ENCODE results near the gene CERCAM. TPM values are rescaled to one million over a fixed set of nuclear protein-coding genes. Genes with fewer than 3 reads are reported as not detected.

Gene CERCAM
- total and polyA plus RNA-seq, 2 of the 13 experiments (the other 11 are each of a cell fraction or from before 2014, with no cell fraction given): 9.0 to 17.1 TPM

GRCh38 chr9:128454991-128455390 lies 34.3 kb downstream of the CERCAM start:
- ChIA-PET POLR2A (interaction anchor here (1.3 kb wide), 1 partner anchor 50 kb away, joined by 3 read pairs; no protein-coding TSS in a partner anchor), CTCF (ENCODE audit: low intra/inter-chr PET ratio, low total read pairs) (no interaction called here)
- peak; percentile 23 for ATAC-seq
- Histone ChIP-seq H3K9ac (ENCODE audit: insufficient read depth, low read depth, low read length) (no peak overlapping the region), H3K79me2 (ENCODE audit: insufficient read depth, low read length) (peaks cover 4% of the 10 kb centered on the region), H3K27me3 (ENCODE audit: control insufficient read depth in 1 of 2, insufficient read depth in 2 of 2, low read length in 2 of 2) (peaks cover 0 to 21% of the 10 kb centered on the region in 2 experiments; a peak in 3 of 5 replicates), H3K36me3 (replicated peaks in 1 of 2; ENCODE audit: control insufficient read depth in 1 of 2, insufficient read depth in 2 of 2, low read length in 2 of 2) (peaks cover 3 to 10% of the 10 kb centered on the region in 2 experiments; a peak in 4 of 5 replicates), H3K4me2 (ENCODE audit: low read depth, low read length) (peak overlapping the region; percentile 61), H2AFZ (ENCODE audit: low read length) (no peak overlapping the region), H3K9me3 (ENCODE audit: low read length) (no peaks in the 10 kb centered on the region), H4K20me1 (ENCODE audit: insufficient read depth, low read length) (no peaks in the 10 kb centered on the region), H3K4me1 (ENCODE audit: insufficient read depth, low read length) (peaks cover 15% of the 10 kb centered on the region), H3K27ac (ENCODE audit: extremely low read length, insufficient read depth, low read length) (no peak overlapping the region), H3K4me3 (replicated peaks in 1 of 3; ENCODE audit: insufficient read depth in 1 of 3, low read depth in 2 of 3, low read length in 3 of 3) (peak overlapping the region; percentile 25 to 77 (median 60); a peak in 5 of 6 replicates)
- peak; percentile 15 for DNase-seq (ENCODE audit: low spot score)
- 39% methylated on average over 14 of the region's 14 CpGs for WGBS (ENCODE audit: low lambda C conversion rate)
- peak; percentile 4 for FAIRE-seq
- intact Hi-C loops (cut with micrococcal nuclease; ENCODE audit: unreplicated experiment) (no loop called here), in situ Hi-C loops (cut with HindIII; ENCODE audit: extremely low pct_ligation_motif_present, low pct_unique_long_range_greater_than_20kb) (no loop called here)
- BruUV-seq (replicated peaks): no TSS peak
- TF ChIP-seq CBFB (CRISPR knock-in tag; IDR thresholded peaks at IDR 0.05): no peak
- TF ChIP-seq ZNF513 (CRISPR knock-in tag; conservative IDR thresholded peaks at IDR 0.05): no peak
- TF ChIP-seq, protein P1, sequence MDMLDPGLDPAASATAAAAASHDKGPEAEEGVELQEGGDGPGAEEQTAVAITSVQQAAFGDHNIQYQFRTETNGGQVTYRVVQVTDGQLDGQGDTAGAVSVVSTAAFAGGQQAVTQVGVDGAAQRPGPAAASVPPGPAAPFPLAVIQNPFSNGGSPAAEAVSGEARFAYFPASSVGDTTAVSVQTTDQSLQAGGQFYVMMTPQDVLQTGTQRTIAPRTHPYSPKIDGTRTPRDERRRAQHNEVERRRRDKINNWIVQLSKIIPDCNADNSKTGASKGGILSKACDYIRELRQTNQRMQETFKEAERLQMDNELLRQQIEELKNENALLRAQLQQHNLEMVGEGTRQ (IDR thresholded peaks at IDR 0.05; ENCODE audit: low read depth, low read length): peak; percentile 35; the same call in 1 of the 2 replicates
- TF ChIP-seq, protein P1 (CRISPR knock-in tag; IDR thresholded peaks at IDR 0.05; ENCODE audit: borderline replicate concordance): no peak; the same call in 1 of the 2 replicates
- TF ChIP-seq NPAS2 (CRISPR knock-in tag; IDR thresholded peaks at IDR 0.05; ENCODE audit: borderline replicate concordance): no peak
- TF ChIP-seq, protein P2, sequence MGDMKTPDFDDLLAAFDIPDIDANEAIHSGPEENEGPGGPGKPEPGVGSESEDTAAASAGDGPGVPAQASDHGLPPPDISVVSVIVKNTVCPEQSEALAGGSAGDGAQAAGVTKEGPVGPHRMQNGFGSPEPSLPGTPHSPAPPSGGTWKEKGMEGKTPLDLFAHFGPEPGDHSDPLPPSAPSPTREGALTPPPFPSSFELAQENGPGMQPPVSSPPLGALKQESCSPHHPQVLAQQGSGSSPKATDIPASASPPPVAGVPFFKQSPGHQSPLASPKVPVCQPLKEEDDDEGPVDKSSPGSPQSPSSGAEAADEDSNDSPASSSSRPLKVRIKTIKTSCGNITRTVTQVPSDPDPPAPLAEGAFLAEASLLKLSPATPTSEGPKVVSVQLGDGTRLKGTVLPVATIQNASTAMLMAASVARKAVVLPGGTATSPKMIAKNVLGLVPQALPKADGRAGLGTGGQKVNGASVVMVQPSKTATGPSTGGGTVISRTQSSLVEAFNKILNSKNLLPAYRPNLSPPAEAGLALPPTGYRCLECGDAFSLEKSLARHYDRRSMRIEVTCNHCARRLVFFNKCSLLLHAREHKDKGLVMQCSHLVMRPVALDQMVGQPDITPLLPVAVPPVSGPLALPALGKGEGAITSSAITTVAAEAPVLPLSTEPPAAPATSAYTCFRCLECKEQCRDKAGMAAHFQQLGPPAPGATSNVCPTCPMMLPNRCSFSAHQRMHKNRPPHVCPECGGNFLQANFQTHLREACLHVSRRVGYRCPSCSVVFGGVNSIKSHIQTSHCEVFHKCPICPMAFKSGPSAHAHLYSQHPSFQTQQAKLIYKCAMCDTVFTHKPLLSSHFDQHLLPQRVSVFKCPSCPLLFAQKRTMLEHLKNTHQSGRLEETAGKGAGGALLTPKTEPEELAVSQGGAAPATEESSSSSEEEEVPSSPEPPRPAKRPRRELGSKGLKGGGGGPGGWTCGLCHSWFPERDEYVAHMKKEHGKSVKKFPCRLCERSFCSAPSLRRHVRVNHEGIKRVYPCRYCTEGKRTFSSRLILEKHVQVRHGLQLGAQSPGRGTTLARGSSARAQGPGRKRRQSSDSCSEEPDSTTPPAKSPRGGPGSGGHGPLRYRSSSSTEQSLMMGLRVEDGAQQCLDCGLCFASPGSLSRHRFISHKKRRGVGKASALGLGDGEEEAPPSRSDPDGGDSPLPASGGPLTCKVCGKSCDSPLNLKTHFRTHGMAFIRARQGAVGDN (CRISPR knock-in tag; IDR thresholded peaks at IDR 0.05): 0 out of 2 replicates have a peak, but pooled peaks have one; percentile 17
- TF ChIP-seq ZSCAN29 (CRISPR knock-in tag; conservative IDR thresholded peaks at IDR 0.05): no peak
- TF ChIP-seq, protein P3, sequence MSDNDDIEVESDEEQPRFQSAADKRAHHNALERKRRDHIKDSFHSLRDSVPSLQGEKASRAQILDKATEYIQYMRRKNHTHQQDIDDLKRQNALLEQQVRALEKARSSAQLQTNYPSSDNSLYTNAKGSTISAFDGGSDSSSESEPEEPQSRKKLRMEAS (IDR thresholded peaks at IDR 0.05): peak; percentile 54; the same call in 1 of the 2 replicates
- TF ChIP-seq POLR2A (IDR thresholded peaks at IDR 0.05; ENCODE audit: insufficient read depth in 1 of 2, low read depth in 2 of 2, low read length in 2 of 2): 0 out of 4 replicates have a peak, but pooled peaks of 1 of the 2 experiments have one; percentile 24
- TF ChIP-seq ZBTB38 (CRISPR knock-in tag; IDR thresholded peaks at IDR 0.05): peak; percentile 74
- TF ChIP-seq, protein P4, sequence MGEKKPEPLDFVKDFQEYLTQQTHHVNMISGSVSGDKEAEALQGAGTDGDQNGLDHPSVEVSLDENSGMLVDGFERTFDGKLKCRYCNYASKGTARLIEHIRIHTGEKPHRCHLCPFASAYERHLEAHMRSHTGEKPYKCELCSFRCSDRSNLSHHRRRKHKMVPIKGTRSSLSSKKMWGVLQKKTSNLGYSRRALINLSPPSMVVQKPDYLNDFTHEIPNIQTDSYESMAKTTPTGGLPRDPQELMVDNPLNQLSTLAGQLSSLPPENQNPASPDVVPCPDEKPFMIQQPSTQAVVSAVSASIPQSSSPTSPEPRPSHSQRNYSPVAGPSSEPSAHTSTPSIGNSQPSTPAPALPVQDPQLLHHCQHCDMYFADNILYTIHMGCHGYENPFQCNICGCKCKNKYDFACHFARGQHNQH (CRISPR knock-in tag; IDR thresholded peaks at IDR 0.05): 0 out of 2 replicates have a peak, but pooled peaks have one; percentile 4
- TF ChIP-seq EED (CRISPR knock-in tag; IDR thresholded peaks at IDR 0.05): no peak
- TF ChIP-seq, protein P5, sequence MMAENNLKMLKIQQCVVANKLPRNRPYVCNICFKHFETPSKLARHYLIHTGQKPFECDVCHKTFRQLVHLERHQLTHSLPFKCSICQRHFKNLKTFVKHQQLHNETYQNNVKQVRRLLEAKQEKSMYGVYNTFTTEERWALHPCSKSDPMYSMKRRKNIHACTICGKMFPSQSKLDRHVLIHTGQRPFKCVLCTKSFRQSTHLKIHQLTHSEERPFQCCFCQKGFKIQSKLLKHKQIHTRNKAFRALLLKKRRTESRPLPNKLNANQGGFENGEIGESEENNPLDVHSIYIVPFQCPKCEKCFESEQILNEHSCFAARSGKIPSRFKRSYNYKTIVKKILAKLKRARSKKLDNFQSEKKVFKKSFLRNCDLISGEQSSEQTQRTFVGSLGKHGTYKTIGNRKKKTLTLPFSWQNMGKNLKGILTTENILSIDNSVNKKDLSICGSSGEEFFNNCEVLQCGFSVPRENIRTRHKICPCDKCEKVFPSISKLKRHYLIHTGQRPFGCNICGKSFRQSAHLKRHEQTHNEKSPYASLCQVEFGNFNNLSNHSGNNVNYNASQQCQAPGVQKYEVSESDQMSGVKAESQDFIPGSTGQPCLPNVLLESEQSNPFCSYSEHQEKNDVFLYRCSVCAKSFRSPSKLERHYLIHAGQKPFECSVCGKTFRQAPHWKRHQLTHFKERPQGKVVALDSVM (CRISPR knock-in tag; IDR thresholded peaks at IDR 0.05): no peak

All from HepG2 (cell line).